GM20431 (cell line): ENCODE results near the gene CALR3.
"Not testable (repeated sequence)": the region's sequence is repeated elsewhere in the genome, so short reads cannot be mapped to it uniquely, and the experiment has no call there.

Experiments used
- in situ Hi-C: fragments of 300-500 bp; cut with MseI, MboI; formaldehyde crosslinking; loops from one replicate; pipeline ENCODE4 v1.15.0; 2020; ENCODE audit warnings: low sequenced_read_pairs; ENCODE audit not compliant: unreplicated experiment

Gene CALR3

GRCh38 chr19:16495982-16496612, at the start of gene CALR3, which contains the start of gene C19orf44:
Gene CALR3, minus strand, starts transcription at chr19:16496167. Its CDS starts 38 bp downstream, at chr19:16496129.
Gene C19orf44, plus strand, starts transcription at chr19:16496394. Its CDS starts 4,399 bp downstream, at chr19:16500793.
- in situ Hi-C loops: no loop called here

GRCh38 chr19:16544473-16545231, 48.7 kb upstream of the CALR3 start:
- in situ Hi-C loops: no loop called here

- in situ Hi-C loops: not testable (repeated sequence)
Observed at GRCh38 chr19:16543734-16544133, 47.8 kb upstream of the CALR3 start.

DNA sequence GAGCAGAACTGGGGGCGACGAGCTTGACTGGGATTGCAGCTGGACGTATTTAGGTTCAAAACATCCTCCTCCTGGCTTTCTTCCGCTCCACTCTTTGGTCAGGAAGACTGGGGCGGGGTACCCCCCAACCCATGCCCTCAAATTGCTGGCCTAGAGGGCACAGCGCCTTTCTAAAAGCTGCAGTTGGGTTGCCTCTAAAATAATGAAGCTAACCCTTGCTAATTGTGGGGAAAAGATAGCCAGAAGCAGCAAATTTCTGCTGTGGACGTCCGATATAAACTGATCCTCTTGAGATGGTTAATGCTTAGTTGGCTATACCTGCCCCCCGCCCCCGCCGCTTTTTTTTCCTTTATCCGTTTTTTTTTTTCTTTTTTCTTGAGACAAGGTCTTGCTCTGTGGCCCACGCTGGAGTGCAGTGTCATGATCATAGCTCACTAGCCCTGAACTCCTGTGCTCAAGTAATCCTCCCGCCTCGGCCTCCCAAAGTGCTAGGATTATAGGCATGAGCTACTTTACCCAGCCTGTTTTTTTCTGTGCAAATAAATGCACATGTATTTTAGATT, 47.0 kb upstream of the CALR3 start:
- in situ Hi-C loops: no loop called here

GRCh38 chr19:16542045-16542909, 46.3 kb upstream of the CALR3 start, which contains the start of gene CHERP:
Gene CHERP, minus strand, starts transcription at chr19:16542437. Its CDS starts 59 bp downstream, at chr19:16542378.
- in situ Hi-C loops: no loop called here

- in situ Hi-C loops: no loop called here
Observed at GRCh38 chr19:16541526-16542044, 45.6 kb upstream of the CALR3 start.

GRCh38 chr19:16540948-16541347, 45.0 kb upstream of the CALR3 start:
- in situ Hi-C loops: no loop called here

- in situ Hi-C loops: no loop called here
Observed at GRCh38 chr19:16537111-16537510, 41.1 kb upstream of the CALR3 start.

DNA sequence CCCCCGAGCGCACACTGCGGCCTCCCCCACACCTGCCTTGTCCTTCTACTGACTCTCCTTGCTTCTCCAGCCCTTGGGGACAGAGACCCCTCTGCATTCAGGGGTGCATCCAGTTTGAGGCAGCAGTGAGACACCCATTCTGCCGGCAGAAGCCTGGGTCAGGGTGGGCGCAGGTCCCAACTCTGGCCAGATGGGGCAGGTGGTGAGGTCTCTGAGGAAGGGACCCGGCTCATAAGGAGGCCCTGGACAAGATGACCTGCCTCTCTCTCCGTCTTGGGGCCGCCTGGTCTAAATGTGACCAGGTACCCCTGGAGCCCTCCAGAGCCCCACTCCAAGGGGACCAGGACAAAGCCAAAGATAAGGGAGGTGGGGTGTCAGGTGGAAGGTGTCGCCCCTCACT, 40.2 kb upstream of the CALR3 start:
- in situ Hi-C loops: no loop called here

DNA sequence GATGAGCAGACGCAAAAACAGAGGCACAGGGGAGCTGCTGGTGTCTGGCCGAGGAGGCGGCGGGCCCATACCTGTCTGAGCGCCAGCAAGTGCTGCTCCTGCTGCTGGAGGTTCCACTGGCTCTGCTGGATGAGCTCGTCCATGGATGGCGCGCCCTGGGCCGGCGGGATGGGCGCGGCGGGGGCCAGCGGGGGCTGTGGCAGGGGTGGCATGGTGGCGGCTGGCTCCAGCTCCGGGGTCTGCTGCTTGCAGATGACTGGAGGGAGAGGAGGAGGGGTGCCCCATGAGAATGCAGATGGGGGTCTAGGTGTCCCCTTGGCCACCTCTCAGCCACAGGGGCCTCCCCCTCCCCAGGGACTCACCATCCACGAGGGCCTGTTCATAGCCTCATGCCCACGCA, 39.4 kb upstream of the CALR3 start:
- in situ Hi-C loops: no loop called here

DNA sequence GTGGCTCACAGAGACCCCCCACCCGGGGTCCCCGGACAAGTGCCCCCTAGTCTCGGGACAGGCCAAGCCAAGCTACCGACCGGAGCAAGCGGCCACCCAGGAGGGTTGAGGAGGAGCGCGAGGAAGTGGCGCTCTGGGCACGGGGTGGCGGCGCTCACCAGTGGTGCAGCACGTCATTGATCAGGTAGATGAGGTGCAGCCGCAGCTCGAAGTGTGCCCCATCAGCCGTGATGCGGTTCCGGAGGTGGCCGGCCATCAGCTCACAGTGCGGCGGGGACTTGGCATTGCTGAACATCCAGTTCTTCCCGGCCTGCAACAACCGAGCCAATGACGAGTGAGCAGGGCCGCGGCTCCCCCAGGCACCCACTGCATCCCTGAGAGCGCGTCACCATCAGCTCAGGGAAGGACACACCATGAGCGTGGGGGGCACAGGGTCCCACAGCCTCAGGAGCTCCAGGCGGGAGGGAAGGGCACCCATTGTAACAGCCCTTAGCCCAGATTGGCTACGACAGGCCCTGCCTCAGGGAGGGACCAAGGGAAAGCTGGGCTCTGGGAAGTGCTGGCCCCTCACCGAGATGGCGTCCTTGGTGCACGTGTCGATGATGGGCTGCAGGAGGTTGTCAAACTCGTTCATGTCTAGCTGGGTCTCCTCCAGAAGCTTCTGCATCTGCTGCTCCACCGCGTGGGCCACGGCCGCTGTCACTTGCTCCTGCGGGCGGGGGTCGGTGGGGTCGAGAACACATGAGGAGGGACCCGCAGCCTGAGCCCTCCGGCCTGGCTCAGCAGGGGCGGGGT, 36.7 kb upstream of the CALR3 start:
- in situ Hi-C loops: no loop called here

DNA sequence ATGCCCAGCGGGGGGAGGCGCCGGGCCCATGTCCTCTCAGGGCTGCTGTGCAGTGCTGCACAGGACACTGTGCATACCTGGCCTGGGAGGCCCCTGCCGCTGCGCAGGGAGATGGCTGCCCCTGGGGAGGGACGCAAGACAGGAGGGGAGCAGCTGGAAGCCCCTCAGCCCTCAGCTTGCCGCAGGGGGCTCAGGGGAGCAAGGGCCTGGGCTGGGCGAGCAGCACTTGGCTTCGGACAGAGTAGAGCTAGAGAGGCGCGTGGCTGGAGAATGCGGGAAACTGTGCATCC, 35.4 kb upstream of the CALR3 start:
- in situ Hi-C loops: no loop called here

DNA sequence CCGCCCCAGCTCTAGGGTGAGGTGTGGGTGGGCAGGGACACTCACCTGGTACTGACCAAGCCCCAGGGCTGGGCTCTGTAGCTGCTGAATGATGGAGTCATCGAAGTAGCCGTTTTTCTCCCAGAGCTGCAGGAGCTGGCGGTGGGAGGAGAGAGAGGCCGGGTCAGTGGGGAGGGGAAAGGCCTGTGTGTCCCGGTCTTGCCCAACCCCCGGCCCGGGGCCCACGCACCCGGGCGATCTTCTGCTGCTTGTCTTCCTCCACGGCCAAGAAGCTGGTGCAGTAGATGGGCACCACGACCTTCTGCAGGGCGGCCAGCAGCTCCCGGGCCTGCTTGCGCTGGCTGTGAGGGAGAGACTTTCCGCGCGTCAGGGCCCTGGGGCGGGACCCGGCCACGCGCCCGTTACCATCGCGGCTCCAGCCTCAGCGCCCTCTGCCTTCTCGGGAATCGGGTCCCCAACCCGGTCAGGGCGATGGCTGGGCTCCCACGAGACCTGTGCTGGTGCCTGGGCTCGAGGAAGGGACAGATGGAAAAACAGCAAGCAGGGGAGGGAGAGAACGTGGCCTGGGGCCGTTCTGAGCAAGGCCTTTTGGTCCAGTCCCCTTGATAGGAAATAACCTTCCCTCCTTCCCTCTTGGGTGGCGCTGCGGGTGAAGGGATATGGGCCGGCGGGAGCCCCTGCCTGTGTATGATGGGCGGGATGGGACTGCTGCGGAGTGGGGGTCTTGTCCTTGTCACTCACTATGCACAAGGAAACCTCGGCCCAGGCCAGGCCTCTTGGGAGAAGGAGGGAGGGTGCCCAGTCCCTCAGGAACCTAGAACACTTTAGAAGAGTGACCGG, 34.8 kb upstream of the CALR3 start:
- in situ Hi-C loops: no loop called here

GRCh38 chr19:16529466-16530144, 33.6 kb upstream of the CALR3 start:
- in situ Hi-C loops: no loop called here

GRCh38 chr19:16527971-16528521, 32.1 kb upstream of the CALR3 start:
- in situ Hi-C loops: no loop called here

DNA sequence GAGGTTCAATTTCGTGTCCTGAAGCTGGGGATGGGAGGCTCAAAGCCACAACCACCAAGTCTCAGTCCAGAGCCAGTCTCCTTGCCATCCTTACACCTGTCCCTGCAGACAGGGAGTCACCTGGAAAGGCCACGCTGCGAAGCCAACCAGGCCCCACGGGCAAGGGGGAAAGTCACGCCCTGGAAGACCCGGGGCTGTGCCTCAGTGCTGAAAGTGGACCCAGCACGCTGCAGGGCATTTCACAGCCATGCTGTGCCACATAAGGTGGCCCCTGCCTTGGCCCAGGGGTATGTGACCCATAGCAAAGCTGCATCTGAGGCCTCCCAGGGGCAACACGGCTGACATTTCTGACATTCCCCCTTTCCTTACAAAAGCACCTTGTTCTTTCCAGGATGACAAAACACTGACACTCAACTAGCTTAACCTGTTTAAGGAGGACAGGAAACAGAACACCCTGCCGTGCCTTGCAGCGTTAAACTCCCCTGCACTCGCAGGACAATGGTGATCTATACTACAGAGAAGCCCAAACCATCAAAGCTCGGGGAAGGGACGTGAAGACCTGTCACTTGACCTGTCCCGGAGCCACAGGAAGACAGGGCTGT, 31.5 kb upstream of the CALR3 start:
- in situ Hi-C loops: no loop called here

- in situ Hi-C loops: no loop called here
Observed at GRCh38 chr19:16525751-16526481, 29.9 kb upstream of the CALR3 start.
